Measurements from ENCODE around the gene PLLP. TPM values are rescaled to one million over a fixed set of nuclear protein-coding genes. Genes with fewer than 3 reads are reported as not detected.
A peak's percentile ranks its signal among the peaks of the same experiment; 100 is the strongest.

PLLP gene
- total RNA-seq, 1 donor from 2014 or later: 0.02 TPM

DNA sequence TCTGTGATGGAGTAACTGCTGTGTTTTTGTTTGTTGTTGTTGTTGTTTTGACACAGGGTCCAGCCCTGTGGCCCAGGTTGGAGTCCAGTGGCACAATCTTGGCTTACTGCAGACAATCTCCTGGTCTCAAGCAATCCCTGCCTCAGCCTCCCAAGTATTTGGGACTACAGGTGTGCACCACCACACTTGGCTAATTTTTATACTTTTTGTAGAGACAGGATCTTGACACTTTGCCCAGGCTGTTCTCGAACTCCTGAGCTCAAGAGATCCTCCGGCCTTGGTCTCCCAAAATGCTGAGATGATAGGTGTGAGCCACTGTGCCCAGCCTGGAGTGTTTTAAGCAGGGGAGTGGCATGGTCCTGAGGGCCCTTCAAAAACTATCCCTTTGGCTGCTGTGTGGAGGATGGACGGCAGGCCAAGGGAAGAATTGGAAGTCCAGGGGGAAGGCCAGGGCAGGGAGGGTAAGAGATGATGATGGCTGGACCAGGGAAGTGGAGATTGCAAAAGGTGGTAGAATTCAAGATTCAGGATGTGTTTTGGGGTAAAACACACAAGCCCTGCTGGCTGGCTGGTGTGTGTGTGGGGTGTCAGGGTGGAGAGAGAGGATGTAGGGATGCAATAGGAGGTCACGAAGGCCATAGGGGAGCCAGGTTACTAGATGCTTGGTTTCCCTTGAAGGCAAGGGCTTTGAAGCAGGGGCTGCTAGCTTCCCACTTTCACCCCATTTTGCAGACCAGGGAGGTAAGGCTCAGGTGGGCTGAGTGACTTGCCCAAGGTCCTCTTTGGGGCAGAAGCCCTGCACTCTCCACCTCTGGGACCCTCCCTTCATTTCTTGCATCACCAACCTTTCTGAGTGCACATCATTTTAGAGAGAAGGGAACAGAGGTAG lies 18.8 kb upstream of the PLLP start:
- Mint-ChIP-seq H3K27ac (ENCODE audit: unreplicated experiment) (peak overlapping the region; percentile 94), H3K4me3 (ENCODE audit: unreplicated experiment) (no peak overlapping the region), H3K4me1 (ENCODE audit: low read depth) (peaks cover 19% of the 10 kb centered on the region), H3K9me3 (ENCODE audit: low read depth) (no peaks in the 10 kb centered on the region), H3K36me3 (ENCODE audit: low read depth) (no peaks in the 10 kb centered on the region), H3K27me3 (ENCODE audit: low read depth) (no peaks in the 10 kb centered on the region)
- TF ChIP-seq, protein P1, sequence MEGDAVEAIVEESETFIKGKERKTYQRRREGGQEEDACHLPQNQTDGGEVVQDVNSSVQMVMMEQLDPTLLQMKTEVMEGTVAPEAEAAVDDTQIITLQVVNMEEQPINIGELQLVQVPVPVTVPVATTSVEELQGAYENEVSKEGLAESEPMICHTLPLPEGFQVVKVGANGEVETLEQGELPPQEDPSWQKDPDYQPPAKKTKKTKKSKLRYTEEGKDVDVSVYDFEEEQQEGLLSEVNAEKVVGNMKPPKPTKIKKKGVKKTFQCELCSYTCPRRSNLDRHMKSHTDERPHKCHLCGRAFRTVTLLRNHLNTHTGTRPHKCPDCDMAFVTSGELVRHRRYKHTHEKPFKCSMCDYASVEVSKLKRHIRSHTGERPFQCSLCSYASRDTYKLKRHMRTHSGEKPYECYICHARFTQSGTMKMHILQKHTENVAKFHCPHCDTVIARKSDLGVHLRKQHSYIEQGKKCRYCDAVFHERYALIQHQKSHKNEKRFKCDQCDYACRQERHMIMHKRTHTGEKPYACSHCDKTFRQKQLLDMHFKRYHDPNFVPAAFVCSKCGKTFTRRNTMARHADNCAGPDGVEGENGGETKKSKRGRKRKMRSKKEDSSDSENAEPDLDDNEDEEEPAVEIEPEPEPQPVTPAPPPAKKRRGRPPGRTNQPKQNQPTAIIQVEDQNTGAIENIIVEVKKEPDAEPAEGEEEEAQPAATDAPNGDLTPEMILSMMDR (IDR thresholded peaks at IDR 0.05): no peak
- peak; percentile 17 for DNase-seq (ENCODE audit: low spot score)

DNA sequence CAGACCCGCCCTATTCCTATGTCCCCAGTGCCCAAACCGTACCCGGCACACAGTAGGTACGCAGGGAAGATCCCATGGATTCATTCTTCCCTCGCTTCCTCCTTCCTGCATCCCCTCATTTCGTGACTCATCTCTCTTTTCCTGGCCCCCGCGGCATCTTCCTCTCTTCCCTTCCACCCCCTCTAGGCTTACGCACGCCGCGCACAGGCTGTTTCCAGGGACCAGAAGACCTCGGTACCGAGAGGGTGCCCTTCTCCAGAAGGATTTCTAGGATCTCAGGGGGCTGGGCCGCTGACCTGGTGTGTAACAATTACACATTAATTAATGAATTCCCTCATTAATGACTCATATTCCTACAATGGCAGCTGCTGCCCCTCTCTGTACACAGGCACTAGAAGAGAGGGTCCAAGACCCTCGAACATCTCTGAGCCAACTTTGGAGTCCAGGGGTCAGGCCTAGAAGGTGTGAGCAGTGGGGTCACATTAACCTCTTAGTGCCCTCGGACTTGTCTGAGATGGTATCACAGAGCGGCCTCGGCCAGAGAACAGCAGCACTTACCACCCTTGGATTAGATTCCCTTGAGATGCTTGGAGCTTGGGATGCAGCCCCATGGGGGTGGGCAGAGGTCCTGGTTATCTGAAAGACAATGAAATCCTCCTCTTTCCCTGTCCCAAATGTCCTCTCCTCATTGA lies 16.8 kb upstream of the PLLP start:
- H3K36me3 Mint-ChIP-seq (ENCODE audit: low read depth): no peaks in the 10 kb centered on the region
- no peak overlapping the region for H3K4me3 Mint-ChIP-seq (ENCODE audit: unreplicated experiment)
- TF ChIP-seq, protein P1 (IDR thresholded peaks at IDR 0.05): no peak
- H3K27me3 Mint-ChIP-seq (ENCODE audit: low read depth): no peaks in the 10 kb centered on the region
- no peak overlapping the region for H3K27ac Mint-ChIP-seq (ENCODE audit: unreplicated experiment)
- peak; percentile 87 for DNase-seq (ENCODE audit: low spot score)
- no peaks in the 10 kb centered on the region for H3K9me3 Mint-ChIP-seq (ENCODE audit: low read depth)
- H3K4me1 Mint-ChIP-seq (ENCODE audit: low read depth): peaks cover 19% of the 10 kb centered on the region

DNA sequence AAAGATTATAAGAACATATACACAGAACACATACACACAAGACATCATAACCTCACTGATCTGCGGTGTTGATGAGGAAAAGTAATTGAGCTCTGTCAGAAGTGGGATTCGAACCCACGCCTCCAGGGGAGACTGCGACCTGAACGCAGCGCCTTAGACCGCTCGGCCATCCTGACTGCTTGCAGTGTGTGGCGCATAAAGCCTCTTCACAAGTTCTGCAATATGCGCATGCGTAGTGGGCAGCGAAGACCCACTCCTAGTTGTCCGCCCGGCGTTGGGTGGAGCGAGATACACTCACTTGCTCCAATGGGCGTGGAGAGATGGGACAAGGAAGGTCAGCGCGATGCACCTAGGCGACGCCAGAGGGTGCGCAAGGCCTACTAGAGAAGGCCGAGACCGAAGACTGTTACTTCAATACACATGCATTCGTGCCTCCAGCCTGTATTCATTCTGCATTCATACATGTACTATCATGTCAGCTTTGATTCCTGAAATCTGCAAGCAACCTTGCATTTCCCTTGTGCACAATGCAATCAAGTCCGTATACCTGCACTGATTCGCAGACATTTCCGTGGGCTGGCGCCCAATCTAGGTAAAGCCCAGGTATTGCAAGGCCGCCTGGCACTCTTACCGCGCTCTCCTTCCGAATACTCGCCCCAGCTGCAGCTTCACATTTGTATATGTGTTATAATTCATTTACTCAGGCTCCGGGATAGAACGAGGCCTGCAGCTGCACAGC lies 16.1 kb upstream of the PLLP start:
- no peaks in the 10 kb centered on the region for H3K9me3 Mint-ChIP-seq (ENCODE audit: low read depth)
- no peak overlapping the region for H3K27ac Mint-ChIP-seq (ENCODE audit: unreplicated experiment)
- TF ChIP-seq, protein P1 (IDR thresholded peaks at IDR 0.05): peak; percentile 90
- no peaks in the 10 kb centered on the region for H3K36me3 Mint-ChIP-seq (ENCODE audit: low read depth)
- peaks cover 18% of the 10 kb centered on the region for H3K4me1 Mint-ChIP-seq (ENCODE audit: low read depth)
- H3K4me3 Mint-ChIP-seq (ENCODE audit: unreplicated experiment): no peak overlapping the region
- peak; percentile 99 for DNase-seq (ENCODE audit: low spot score)
- no peaks in the 10 kb centered on the region for H3K27me3 Mint-ChIP-seq (ENCODE audit: low read depth)

DNA sequence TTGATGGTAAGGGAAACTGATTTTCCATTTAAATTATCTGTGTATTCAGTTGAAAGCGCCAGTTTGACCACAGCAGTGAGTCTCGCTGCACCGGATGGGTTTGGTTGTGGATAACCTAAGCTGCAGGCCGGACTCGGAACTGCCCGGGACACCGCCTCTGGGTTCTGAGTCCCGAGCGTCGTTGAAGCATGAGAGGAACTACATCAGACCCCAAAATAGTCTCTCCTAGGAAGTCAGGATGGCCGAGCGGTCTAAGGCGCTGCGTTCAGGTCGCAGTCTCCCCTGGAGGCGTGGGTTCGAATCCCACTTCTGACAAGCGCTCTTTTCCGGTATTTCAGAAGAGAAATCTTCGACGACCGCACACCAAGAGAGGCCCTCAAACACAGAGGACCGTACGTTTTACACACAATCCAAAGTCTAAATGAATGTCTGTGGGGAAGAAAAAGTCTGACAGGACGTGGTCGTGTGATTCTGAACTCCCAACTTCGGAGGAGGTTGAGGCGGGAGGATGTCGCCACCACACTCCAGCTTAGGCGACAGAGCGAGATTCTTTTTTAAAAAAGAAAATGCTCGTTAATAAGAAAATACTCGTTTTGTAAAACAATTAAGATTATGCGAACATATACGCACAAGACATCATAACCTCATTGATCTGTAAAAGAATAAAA lies 15.4 kb upstream of the PLLP start:
- Mint-ChIP-seq H3K36me3 (ENCODE audit: low read depth) (no peaks in the 10 kb centered on the region), H3K27ac (ENCODE audit: unreplicated experiment) (no peak overlapping the region), H3K4me1 (ENCODE audit: low read depth) (peaks cover 11% of the 10 kb centered on the region), H3K9me3 (ENCODE audit: low read depth) (no peaks in the 10 kb centered on the region), H3K27me3 (ENCODE audit: low read depth) (no peaks in the 10 kb centered on the region), H3K4me3 (ENCODE audit: unreplicated experiment) (no peak overlapping the region)
- peak; percentile 85 for DNase-seq (ENCODE audit: low spot score)
- TF ChIP-seq, protein P1 (IDR thresholded peaks at IDR 0.05): peak; percentile 67
